ENCODE data around the gene RSRC1.
A peak's percentile ranks its signal among the peaks of the same experiment; 100 is the strongest.
"Not testable (repeated sequence)": the region's sequence is repeated elsewhere in the genome, so short reads cannot be mapped to it uniquely, and the experiment has no call there.

The RSRC1 gene

GRCh38 chr3:158528076-158528674, 418.3 kb downstream of the RSRC1 start:
- DNase-seq (ENCODE audit: low read depth), result no peak

DNA sequence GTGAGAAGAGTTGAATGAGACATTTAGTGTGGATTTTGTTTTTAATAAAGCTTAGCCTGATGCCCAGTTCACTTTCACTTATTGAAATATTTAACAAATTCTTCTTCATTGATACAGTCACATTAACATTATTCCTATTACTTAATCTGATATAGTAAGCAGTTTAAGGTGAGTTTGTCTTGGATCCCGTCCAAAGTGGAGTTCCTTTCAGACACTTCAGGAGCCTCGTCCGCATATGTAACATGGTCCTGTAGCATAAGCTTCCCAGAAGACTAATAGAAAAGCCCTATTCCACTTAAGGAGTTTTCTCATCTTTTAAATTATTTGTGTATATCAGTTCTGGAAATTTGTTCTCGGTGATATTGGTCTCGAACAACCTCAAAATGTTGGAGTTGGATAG, 421.4 kb downstream of the RSRC1 start:
- DNase-seq (ENCODE audit: low read depth), result no peak

DNA sequence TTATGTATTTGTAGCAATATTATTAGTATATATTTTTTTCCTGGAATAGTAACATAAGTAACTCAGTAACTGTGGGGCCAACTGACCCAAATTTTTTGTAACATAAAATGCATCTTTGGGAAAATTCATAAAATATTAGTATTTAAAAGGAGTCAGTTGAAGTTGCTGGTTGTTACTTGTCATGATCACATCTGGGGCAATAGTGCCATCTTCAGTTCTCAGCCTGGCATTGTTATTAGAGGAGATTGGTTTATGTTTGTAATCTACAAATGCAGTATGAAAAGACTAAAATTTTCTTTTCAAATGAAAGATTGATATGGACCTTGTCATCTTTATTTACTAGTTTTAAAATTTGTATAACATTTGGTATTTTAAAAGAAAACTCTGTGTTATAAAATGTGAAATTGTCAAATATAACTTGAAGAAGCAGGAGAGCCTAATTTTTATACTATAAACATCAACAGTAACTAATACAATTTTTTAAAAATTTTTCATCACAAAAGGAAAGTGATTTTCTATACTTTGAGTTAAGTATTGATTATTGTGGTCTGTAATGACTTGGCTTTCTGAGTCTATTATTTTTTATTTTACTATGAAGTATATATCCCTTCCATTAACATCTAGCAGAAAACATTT, 422.3 kb downstream of the RSRC1 start:
- no peak for DNase-seq (ENCODE audit: low read depth)

- no peak for DNase-seq (ENCODE audit: low read depth)
Measured at GRCh38 chr3:158535918-158536317, 426.0 kb downstream of the RSRC1 start.

DNA sequence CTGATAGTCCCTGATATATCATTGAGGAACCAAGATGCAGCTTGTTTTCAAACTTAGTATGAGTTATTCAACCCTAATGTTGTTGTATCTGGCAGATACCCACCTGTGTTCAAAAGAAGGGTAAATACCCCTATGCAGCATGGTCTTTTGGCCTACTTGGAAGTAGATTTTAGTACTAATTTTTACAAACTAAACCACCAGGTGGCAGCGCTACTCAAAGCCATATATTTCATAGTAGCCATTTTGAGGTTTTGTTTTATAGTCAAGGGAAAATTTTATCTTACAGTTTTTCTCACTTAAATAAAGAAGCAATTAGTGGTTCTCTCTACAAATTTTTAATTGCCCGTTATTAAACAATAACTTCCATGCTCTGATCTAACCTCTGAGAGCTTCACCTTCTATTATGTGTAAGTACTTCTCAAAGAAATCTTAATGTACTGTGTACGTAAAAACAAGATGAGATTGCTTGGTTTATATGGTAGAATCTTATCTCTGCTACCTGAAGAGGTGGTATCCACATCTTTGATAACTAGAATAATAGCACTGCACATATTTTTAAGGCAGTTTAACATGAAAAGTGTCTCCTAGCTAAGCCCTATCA, 429.6 kb downstream of the RSRC1 start:
- peak; percentile 8 for DNase-seq (ENCODE audit: low read depth)

- DNase-seq (ENCODE audit: low read depth), result no peak
Measured at GRCh38 chr3:158540066-158540465, 430.2 kb downstream of the RSRC1 start.

DNA sequence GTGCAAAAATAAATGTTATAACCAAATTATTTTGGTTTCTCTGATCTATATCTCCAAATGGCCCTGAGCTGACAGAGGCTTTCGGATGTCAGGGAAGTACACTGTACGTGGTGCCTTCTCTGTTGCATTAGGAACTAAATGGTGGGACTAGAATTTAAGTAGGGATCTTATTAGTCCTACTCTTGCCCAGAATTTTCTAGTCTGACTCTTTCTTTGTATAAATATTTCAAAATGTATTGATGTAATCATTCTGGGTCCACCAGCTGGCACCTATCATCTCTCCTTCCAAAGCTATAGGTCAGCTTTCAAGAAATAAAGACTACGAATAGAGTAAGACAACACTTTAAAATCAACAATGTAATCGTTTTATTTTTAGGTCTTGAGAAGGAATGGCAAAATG, 438.8 kb downstream of the RSRC1 start:
- no peak for DNase-seq (ENCODE audit: low read depth)

GRCh38 chr3:158549938-158550337, 440.0 kb downstream of the RSRC1 start:
- DNase-seq (ENCODE audit: low read depth), result not testable (repeated sequence)

- DNase-seq (ENCODE audit: low read depth), result no peak
Measured at GRCh38 chr3:158552124-158552523, 442.2 kb downstream of the RSRC1 start.

DNA sequence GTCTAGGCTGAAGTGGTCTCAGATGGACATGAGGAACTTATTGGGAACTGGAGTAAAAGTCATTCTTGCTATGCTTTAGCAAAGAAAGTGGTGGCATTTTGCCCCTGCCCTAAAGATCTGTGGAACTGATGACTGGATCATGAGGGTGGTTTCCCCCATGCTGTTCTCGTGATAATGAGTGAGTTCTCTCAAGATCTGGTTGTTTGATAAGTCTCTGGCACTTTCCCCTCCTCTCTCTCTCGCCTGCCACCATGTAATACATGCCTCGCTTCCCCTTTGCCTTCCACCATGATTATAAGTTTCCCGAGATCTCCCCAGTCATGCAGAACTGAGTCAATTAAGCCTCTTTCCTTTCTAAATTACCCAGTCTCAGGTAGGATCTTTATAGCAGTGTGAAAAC, 449.6 kb downstream of the RSRC1 start:
- no peak for DNase-seq (ENCODE audit: low read depth)

- DNase-seq (ENCODE audit: low read depth), result no peak
Measured at GRCh38 chr3:158560979-158561378, 451.1 kb downstream of the RSRC1 start.

DNA sequence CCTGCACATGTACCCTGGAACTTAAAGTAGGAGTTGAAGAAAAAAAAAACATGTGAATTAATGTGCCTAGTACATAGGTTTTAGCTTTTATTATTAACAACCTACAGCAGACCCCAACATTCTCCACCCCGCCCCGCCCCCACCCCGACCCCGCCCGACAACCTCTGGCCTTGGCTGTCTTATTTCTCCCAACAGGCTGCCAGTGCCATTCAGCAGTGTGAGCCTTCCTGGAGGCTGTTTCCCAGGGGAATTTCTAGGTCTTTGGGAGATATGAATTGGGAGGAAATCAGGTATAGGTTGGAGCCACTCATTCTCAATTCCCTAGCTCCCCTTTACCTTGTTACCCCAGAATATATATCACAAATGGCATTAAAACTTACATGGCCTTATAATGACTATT, 452.8 kb downstream of the RSRC1 start:
- no peak for DNase-seq (ENCODE audit: low read depth)

- no peak for DNase-seq (ENCODE audit: low read depth)
Measured at GRCh38 chr3:158563076-158563475, 453.2 kb downstream of the RSRC1 start.

GRCh38 chr3:158565076-158565475, 455.2 kb downstream of the RSRC1 start:
- DNase-seq (ENCODE audit: low read depth), result no peak

GRCh38 chr3:158568784-158569183, 458.9 kb downstream of the RSRC1 start:
- no peak for DNase-seq (ENCODE audit: low read depth)

DNA sequence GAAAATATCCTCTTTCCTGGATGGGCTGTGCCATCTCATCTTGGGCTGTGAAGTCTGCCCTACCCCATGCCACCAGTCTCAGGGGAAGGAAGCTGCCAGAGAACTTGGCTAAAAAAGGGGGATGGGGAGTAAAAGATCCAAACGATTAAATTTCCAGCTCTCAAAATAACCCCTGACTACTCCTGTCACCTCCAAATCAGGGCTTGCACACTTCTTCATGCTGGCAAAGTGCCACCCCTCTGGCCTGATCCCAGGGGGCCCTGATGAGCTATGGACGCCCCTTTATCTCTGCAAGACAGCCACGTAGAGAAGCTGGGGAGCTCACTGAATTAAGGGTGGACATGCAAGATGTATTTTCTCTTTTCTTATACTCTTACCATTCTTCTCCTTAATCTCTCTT, 459.9 kb downstream of the RSRC1 start:
- DNase-seq (ENCODE audit: low read depth), result no peak

DNA sequence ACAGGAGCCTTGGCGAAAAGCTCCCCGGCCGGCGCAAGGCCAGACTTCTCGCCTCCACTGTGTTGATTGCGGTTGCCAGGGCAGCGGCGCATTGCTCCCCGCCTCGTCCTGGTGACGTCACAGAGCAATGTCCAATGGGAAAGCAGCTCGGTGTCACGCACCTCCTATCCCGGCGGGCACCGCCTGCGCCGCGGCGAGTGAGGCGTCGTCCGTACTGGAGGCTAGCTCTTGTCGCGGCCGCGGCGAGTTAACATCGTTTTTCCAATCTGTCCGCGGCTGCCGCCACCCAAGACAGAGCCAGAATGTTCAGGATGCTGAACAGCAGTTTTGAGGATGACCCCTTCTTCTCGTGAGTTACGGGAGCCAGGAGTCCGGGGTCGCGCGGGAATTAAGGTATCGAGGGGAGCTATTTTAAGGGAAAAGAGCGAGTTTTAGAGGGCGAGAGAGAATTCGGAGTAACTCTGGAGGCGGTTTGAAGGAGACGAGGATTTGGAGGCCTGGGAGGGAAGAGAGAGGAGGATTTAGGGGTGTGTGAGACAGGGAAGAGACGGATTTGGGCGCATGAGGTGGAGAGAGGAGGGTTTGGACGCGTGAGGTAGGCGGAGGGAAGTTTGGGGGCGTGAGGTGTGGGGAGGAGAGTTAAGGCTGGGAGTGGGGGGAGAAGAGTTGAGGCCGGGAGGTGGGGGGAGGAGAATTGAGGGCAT, 461.3 kb downstream of the RSRC1 start, which contains the start of gene MLF1:
Gene MLF1, plus strand, starts transcription at position 196 of the 704 bp plus-strand sequence. Its CDS starts 107 bp downstream, at position 303.
- DNase-seq (ENCODE audit: low read depth), result peak; percentile 83

- DNase-seq (ENCODE audit: low read depth), result no peak
Measured at GRCh38 chr3:158571969-158572765, 462.3 kb downstream of the RSRC1 start.

- no peak for DNase-seq (ENCODE audit: low read depth)
Measured at GRCh38 chr3:158572766-158573060, 462.8 kb downstream of the RSRC1 start.

- no peak for DNase-seq (ENCODE audit: low read depth)
Measured at GRCh38 chr3:158573714-158574113, 463.8 kb downstream of the RSRC1 start.

DNA sequence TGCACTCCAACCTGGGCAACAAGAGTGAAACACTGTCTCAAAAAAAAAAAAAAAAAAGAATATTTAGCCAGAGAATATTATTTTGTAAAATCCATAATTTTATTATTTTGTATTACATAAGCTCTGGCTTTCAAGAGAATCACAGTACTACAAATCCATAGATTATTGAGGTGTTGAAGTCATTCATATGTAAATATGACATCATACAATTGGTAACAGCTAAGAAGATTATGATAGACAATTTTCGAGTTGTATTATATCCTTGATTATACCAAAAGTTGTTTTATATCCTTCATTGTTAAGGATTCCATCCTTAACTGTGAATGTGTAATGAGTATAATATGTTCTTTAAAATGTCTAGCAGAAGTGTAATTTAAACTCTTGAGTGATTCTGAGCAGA, 464.8 kb downstream of the RSRC1 start:
- DNase-seq (ENCODE audit: low read depth), result no peak

DNA sequence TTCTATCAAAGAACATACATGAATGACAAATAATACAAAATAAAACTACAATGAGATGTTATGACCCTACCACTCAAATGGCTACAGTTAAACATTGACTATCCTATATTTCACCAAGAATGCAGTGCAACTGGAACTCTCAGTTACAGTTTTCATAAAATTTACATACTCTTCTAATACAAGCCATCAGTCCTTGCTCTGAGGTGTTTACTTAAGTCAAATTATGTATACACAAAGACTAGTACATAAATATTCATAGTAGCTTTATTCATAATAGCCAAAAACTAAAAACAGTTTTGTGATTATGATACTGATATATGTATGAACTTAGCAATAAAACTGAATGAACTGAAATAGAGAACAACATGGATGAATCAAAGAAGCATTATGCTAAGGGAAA, 480.3 kb downstream of the RSRC1 start:
- DNase-seq (ENCODE audit: low read depth), result no peak

All from activated T-cell treated with anti-CD3 and anti-CD28 coated beads for 48 hours (primary cell).